ENCODE results near the gene MBOAT1.

Gene MBOAT1

DNA sequence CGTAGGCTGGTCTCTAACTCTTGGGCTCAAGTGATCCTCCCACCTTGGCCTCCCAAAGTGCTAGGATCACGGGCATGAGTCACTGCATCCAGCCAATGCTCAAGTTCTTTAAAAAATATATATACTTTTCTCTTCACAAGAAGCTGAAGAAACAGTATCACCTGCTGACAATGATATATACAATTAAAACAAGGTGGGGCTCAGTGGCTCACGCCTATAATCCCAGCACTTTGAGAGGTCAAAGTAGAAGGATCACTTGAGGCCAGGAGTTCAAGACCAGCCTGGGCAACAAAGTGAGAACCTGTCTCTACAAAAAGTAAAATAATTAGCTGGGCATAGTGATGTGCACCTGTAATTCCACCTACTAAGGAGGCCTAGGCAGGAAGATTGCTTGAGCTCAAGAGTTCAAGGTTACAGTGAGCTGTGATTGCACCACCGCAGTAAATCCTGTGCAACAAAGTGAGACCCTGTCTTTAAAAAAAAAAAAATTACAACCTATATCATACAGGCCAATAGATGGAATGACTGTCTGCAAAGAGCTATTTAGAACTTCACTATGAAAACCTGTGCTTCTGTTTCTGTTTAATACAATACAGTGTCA is 36.4 kb downstream of the MBOAT1 start:
- no peak for DNase-seq (ENCODE audit: low read depth)
- H3K4me3 ChIP-seq (ENCODE audit: low read depth, low read length), result no peak overlapping the region

DNA sequence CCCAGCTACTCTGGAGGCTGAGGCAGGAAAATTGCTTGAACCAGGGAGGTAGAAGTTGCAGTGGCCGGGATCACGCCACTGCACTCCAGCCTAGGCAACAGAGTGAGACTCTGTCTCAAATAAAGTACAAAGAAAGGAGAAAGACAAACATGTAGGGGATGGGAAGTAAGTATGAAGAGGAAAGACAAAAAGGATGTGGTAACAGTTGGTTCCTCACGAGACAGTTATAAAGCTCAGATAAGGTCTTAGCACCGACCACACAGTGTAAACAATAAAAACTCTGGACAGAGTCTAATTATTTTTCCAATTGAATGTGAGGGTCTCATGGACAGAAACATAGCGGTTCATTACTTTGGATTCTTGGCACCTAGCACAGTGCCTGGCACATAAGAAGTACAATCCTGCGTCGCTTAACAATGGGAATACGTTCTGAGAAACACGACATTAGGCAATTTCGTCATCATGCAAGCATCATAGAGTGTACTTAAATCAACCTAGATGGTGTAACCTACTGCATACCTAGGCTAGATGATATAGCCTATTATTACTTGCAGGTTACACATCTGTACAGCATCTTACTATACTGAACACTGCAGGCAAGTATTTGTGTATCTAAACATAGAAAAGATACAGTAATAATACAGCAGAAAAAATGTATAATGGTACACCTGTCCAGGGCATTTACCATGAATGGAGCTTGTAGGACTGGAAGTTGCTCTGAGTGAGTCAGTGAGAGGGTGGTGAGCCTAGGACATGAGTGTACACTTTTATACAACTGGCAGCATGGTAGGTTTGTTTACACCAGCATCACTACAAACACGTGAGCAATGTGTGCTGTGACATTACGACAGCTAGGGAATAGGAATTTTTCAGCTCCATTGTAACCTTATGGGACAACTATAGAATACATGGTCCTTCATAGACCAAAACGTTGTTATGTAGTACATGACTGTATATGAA is 38.2 kb downstream of the MBOAT1 start:
- no peak for DNase-seq (ENCODE audit: low read depth)

DNA sequence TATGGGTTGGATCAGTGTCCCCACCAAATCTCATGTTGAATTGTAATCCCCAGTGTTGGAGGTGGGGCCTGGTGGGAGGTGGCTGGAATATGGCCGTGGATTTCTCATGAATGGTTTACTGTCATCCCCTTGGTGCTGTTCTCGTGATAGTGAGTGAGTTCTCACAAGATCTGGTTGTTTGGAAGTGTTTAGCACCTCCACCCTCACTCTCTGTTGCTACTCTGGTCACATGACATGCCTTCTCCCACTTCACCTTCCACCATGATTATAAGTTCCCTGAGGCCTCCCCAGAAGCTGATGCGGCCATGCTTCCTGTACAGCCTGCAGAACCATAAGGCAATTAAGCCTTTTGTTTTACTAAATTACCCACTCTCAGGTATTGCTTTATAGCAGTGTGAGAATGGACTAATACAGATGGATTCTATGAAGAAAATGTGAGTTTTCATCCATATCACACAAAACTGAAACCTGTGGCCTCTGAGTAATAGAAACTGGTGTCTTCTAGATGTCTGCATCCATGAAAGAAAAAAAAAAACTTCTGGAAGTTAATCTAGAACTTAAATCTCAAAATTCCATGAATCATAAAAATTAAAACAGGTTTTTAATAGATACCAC is 39.3 kb downstream of the MBOAT1 start:
- no peak overlapping the region for H3K4me3 ChIP-seq (ENCODE audit: low read depth, low read length)
- DNase-seq (ENCODE audit: low read depth), result no peak

More for the DNA sequence above, 38.2 kb downstream of the MBOAT1 start:
- H3K4me3 ChIP-seq (ENCODE audit: low read depth, low read length), result no peak overlapping the region

GRCh38 chr6:20170455-20171148 is 41.7 kb downstream of the MBOAT1 start:
- DNase-seq (ENCODE audit: low read depth), result no peak
- H3K4me3 ChIP-seq (ENCODE audit: low read depth, low read length), result no peak overlapping the region

DNA sequence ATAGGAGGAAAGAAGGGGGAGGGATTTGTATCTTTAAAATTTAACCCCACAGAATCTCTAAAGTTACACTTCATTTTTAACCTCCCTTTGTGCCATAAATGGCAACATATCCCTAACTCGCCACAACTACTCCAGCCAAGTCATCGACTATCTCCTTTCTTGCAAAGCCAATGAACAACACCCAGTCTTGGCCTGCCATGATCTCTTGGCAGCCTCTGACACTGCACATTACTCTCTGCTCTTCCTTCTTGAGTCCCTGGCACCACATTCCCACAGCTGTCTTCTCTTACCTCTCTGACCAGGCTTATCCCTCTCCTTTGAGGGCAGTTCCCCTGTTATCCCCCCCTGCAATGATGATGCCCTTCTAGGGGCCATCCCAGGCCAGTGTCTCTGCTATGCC is 42.5 kb downstream of the MBOAT1 start:
- no peak overlapping the region for H3K4me3 ChIP-seq (ENCODE audit: low read depth, low read length)
- no peak for DNase-seq (ENCODE audit: low read depth)

DNA sequence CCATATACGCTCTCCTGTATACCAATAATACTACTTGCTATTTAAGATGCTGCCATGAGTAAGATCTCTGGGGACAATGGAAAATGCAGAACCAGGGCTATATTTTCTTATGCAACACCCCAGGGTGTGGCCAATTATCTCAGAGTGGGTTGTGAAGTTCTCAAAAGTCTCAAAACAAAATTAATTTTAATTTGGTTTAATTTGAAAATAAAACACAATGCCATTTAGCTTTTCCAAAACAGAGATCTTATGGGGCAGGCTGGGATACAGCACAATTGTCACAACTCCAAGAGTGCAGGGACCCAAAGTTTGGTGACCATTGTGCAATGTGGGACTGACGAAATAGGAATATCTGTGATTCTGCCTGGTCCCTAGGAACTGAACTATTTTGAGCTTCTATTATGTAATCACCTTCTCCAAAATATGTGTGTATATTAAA is 43.1 kb downstream of the MBOAT1 start:
- H3K4me3 ChIP-seq (ENCODE audit: low read depth, low read length), result no peak overlapping the region
- no peak for DNase-seq (ENCODE audit: low read depth)

- no peak overlapping the region for H3K4me3 ChIP-seq (ENCODE audit: low read depth, low read length)
- DNase-seq (ENCODE audit: low read depth), result no peak
These were observed 43.6 kb downstream of the MBOAT1 start for GRCh38 chr6:20168690-20169089.

DNA sequence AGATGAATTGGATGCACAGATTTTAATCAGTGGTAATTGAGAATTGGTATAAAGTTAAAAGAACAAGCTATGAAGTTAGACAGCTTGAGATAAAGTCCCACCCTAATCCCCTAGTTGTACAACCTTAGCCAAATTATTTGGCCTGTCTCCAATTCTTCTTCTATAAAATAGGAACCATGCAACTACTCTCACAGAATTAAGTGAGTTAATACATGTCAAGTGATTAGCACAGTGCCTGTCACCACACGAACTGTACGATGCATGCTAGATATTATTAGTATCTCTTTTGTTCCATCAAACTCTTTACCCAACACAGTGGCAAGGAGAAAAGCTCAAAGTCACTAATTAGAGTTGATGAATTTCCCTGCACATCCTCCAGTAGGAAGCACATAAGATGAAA is 44.7 kb downstream of the MBOAT1 start:
- no peak for DNase-seq (ENCODE audit: low read depth)
- no peak overlapping the region for H3K4me3 ChIP-seq (ENCODE audit: low read depth, low read length)

- no peak for DNase-seq (ENCODE audit: low read depth)
These were observed 46.1 kb downstream of the MBOAT1 start for GRCh38 chr6:20166210-20166609.

DNA sequence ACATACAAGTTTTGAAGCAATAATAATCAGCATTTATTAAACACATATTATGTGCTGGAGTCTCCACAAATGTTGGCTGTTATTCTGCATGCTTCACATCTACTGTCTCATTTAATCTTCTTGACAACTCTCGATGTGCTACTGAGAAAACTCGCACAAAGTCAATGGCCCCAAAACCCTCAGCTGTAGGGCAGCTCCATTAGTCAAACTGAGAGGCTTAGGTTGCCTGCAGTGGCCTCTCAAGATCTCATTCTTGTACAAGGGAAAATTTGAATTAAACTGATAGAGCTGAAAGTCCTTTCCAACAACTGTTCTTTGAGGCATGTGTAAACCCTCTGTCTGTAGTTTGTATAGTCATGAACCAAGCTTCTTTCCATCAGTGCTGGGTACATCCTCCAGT is 49.8 kb downstream of the MBOAT1 start:
- H3K4me3 ChIP-seq (ENCODE audit: low read depth, low read length), result no peak overlapping the region
- no peak for DNase-seq (ENCODE audit: low read depth)

More at GRCh38 chr6:20166210-20166609, 46.1 kb downstream of the MBOAT1 start:
- H3K4me3 ChIP-seq (ENCODE audit: low read depth, low read length), result no peak overlapping the region

- DNase-seq (ENCODE audit: low read depth), result no peak
- H3K4me3 ChIP-seq (ENCODE audit: low read depth, low read length), result no peak overlapping the region
These were observed 51.6 kb downstream of the MBOAT1 start for GRCh38 chr6:20160541-20161283.

- DNase-seq (ENCODE audit: low read depth), result no peak
- H3K4me3 ChIP-seq (ENCODE audit: low read depth, low read length), result no peak overlapping the region
These were observed 52.3 kb downstream of the MBOAT1 start for GRCh38 chr6:20159781-20160540.

- no peak overlapping the region for H3K4me3 ChIP-seq (ENCODE audit: low read depth, low read length)
- DNase-seq (ENCODE audit: low read depth), result no peak
These were observed 53.2 kb downstream of the MBOAT1 start for GRCh38 chr6:20159098-20159497.

DNA sequence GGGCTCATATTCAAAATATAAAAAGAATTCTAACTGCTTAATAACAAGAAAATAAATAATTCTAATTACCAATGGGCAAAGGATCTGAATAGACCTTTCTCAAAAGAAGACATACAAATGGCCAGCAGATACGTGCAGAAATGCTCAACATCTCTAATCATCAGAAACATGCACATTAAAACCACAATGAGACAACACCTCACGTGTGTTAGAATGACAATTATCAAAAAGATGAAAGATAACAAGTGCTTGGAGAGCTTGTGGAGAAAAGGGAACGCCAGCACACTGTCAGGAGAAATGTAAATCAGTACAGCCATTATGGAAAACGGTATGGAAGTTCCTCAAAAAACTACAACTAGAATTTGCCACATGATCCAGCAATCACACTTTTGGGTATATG is 53.6 kb downstream of the MBOAT1 start:
- no peak for DNase-seq (ENCODE audit: low read depth)
- no peak overlapping the region for H3K4me3 ChIP-seq (ENCODE audit: low read depth, low read length)

DNA sequence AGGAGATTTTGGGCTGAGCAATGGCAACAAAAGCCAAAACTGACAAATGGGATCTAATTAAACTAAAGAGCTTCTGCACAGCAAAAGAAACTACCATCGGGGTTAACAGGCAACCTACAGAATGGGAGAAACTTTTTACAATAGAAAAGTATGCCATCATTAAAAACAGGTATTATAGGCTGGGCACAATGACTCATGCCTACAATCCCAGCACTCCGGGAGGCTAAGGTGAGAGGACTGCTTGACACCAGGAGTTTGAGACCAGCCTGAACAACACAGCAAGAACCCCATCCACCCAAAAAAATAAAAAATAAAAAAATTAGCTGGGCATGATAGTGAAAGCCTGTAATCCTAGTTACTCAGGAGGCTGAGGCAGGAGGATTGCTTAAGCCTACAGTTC is 55.4 kb downstream of the MBOAT1 start:
- DNase-seq (ENCODE audit: low read depth), result no peak
- no peak overlapping the region for H3K4me3 ChIP-seq (ENCODE audit: low read depth, low read length)

DNA sequence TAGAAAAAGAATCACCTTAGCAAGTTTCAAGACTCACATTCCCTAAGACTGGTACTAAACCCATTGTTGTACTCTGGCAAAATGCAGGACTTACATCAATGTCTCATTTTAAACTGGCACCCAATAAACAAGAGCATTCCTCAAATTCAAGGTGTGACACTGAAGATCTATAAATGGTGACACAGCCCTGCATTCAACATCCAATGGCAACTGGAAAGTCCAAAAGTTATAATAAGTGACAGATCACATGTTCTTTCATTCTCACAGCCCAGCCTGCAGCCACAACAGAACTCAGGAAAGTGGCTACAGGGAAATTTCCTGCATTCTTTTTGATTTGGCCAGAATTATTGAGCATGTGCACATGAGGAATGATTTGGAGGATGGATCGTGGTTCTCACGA is 57.5 kb downstream of the MBOAT1 start:
- H3K4me3 ChIP-seq (ENCODE audit: low read depth, low read length), result no peak overlapping the region

DNA sequence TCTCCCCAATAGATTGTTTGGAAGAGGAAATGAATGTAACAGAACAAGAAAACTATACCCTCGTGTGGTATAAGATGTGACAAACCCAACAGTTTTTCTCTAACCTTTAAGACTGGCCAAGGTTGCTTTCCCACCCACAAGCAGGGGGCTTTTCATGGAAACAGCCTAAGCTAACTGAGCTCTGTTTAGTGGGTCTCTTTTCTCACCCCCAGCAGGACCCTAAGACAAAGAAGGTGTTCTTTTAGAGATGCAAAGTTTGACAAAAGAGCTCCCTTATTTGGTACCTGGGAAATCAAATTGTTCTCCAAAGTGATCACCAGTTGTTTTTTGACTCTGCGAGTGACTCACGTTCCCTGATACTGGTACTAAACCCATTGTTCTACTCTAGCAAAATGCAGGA is 59.1 kb downstream of the MBOAT1 start:
- DNase-seq (ENCODE audit: low read depth), result no peak
- H3K4me3 ChIP-seq (ENCODE audit: low read depth, low read length), result no peak overlapping the region

More for the DNA sequence above, 57.5 kb downstream of the MBOAT1 start:
- DNase-seq (ENCODE audit: low read depth), result no peak

DNA sequence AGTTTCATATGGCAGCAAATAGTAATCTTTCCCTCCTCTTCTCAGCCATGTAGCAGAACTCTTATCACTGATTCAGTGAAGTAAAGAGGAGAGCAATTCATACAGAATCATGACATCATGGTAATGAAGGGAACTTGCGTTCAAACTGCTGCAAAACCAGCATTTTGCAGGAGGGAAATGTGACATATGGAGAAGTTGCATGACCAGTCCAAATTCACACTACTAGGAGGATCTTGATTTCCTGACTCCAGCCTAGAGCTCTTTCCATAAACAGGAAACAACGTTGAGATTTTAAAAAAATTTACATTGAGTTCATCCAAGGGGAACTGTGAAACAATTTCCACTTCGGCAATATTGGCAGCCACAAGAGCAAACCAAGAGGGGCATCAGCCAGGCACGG is 63.8 kb downstream of the MBOAT1 start:
- no peak overlapping the region for H3K4me3 ChIP-seq (ENCODE audit: low read depth, low read length)
- no peak for DNase-seq (ENCODE audit: low read depth)

All from skeletal muscle cell (primary cell).